ENCODE data around the gene RNASE12.

DNA sequence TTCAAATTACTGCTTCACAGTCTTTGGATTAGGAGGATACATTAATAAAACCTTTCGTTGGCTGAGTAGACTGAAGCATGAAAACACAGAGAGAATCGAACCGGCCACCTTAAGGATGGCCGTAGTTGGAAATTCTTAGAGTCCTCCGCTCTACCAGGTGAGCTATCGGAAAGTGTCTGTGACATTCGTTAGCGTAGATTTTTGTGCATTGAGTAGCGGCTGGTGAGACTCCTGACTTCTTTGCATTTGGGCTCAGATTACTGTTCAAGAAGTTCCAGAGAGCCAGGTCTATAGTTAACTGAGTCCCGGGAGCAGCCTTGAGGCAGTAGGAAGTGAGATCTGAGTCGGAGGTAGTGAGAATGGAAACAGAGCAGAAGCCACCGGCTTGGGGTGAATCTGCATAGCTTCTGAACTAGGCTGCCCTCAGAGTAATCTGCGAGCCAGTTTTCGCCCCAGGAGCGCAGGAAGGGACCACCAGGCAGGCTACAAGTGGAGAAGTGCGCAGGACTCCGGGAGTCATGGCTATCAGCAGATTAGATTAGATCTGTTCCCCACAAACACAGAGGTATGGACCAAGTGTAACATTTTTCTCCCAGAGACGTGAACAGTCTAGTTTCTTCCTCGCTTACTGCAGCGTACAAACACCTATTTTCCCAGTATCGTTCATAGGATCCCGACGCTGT lies 39.3 kb upstream of the RNASE12 start:
- TF ChIP-seq GATA2 (IDR thresholded peaks at IDR 0.05; ENCODE audit: low read depth, low read length) (no peak), GATA3 (IDR thresholded peaks at IDR 0.05; ENCODE audit: low read depth, low read length) (no peak)
